Measurements from ENCODE around the gene ARHGEF6.
A peak's percentile ranks its signal among the peaks of the same experiment; 100 is the strongest.
"Not testable (repeated sequence)": the region's sequence is repeated elsewhere in the genome, so short reads cannot be mapped to it uniquely, and the experiment has no call there.

ARHGEF6 gene

DNA sequence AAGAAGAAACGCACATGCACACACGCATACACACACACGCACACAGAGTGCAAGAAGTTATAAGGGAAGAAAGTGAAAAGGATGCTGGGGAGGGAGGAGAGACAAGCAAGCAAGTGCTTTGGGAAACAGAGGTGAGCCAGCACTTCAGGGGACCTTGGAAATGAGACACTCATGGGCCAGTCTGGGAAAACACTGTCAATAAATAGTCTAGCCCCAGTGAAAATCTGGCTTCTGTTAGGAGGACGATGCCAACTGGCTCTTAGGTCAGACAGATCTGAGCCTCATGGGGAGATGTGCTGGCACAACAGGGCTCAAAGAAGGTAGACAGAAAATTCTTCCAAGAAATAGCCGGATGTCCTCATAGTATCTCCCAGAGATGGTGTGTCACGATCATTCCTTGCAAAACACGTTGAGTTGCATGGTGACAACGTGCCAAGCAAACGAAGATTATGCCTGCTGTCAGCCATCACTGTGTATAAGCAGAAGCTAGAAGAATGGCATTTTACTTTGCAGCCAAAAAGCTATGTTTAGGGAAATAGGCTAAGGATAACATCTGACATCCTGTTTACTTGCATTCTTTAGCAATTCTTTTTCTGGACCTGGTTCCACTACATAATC, 557 bp upstream of the ARHGEF6 start:
- no peak for DNase-seq

DNA sequence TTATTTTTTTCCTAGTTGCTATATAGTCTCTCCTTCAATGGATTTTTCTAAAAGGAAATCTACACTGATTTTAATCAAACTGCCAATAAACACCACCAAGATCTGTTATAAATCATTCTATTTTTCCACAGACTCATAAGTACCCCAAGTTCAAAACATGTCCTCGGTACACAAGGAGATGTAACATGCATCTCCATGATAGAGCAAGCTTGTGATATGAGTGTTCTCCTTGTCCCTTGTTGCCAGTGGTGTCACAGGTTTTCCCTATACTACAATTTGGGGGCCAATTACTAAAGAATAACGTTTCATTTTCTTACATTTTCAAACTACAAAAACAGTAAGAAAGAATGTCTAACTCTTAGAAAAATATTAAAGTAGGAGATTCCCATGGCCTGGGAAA, 491 bp downstream of the ARHGEF6 start:
- no peak for DNase-seq

DNA sequence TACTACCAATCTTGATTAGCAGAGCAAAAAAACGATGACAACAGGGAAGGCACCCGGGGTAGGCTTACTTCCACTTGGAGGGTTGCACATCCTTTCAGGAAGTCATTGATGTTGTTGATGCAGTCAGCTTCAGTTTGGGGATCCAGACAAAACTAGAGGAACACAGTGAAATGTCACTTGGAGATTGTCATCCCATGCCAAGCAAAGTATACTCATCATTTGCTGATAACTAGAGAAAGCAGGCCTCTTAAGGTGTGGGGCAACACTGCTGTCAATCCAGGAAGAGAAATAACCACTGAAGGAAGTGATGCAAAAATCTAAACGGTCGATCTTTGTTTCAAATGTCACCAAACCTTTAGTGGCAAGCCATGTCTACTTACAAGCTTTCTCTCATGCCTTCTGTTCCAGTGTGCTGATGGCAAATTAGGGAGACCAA, 1.4 kb downstream of the ARHGEF6 start:
- DNase-seq: no peak

DNA sequence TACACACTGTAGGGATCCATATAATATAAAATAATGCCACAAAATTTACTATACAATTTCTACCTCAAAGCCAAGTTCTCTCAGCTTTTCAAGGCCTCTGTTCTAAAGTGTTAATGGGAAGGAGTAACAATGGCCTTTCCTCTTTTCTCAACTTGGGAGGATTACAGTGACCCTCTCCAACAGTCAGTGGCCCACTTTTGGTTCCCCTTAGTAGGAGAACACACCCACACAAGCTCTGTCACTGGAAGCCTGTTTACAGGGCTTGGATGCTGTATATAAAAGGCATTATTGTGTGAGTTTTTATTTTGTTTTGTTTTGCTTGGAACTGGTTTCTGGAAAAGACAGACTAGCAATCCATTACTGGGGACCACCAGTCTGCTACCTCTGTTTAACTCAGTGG, 1.8 kb downstream of the ARHGEF6 start:
- no peak for DNase-seq

DNA sequence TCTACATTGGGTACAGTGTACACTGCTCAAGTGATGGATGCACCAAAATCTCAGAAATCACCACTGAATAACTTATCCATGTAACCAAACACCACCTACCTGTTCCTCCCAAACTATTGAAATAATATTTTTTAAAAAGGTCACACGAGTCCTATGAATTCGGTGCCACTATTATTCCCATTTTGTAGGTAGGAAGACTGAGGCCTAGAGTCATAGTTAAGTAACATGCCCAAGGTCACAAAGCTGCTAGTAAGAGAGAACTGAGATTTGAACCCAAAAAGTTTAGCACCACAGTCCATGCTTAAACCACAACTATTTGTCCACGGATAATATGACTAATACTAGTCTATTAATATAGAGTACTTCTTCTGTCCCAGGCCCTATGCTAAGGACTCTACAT, 2.7 kb downstream of the ARHGEF6 start:
- DNase-seq: no peak

DNA sequence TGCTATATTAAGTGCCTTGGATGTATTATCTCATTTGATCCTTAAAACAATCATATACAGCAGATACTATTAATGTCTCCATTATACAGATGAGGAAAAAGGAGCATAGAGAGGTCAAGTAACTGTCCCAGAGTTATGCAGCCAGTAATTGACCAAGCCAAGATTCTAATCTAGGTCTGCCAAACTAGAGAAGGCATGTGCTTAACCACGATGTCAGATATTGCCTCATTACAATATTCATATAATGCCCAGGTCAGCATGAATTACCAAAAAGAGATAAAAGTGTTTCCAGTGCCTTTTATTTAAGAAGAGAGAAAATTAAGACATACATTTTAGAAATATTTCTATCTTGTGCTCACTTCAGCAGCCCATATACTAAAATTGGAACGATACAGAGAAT, 7.1 kb downstream of the ARHGEF6 start:
- DNase-seq: no peak

DNA sequence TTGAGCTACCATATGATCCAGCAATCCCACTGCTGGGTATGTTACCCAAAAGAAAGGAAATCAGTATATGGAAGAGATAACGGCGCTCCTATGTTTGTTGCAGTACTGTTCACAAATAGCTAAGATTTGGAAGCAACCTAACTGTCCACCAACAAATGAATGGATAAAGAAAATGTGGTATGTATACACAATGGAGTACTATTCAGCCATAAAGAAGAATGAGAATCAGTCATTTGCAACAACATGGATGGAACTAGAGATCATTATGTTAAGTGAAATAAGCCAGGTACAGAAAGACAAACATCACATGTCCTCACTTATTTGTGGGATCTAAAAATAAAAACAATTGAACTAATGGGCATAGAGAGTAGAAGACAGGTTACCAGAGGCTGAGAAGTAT, 8.9 kb downstream of the ARHGEF6 start:
- DNase-seq: not testable (repeated sequence)

DNA sequence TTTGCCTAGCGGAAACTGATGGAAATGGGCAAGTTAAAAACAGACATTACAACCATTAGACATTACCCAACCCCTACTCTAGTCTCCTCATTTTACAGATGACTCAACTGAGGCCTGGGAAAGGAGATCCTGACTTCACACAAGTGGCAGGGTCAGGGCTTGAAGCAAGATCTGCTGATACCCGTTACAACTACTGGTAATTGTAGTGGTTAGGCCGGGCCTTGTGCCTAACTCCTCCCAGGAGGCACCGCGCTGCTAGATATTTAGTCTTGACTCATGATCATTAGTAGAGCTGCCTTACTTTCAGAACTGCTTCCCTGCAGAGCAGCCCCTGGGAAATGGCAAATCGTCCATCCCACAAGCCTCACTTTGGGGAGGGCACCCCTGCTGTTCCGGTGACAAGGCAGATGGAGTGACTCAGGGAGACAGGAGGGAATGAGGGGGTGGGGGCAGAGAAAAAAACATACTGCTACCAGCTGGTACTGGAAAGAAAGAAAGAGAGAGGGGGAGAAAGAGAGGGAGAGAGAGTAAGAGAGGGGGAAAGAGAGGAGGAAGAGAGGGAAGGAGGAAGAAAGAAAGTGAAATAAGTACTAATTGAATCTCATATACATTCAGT, 12.2 kb downstream of the ARHGEF6 start:
- DNase-seq: peak; percentile 93

DNA sequence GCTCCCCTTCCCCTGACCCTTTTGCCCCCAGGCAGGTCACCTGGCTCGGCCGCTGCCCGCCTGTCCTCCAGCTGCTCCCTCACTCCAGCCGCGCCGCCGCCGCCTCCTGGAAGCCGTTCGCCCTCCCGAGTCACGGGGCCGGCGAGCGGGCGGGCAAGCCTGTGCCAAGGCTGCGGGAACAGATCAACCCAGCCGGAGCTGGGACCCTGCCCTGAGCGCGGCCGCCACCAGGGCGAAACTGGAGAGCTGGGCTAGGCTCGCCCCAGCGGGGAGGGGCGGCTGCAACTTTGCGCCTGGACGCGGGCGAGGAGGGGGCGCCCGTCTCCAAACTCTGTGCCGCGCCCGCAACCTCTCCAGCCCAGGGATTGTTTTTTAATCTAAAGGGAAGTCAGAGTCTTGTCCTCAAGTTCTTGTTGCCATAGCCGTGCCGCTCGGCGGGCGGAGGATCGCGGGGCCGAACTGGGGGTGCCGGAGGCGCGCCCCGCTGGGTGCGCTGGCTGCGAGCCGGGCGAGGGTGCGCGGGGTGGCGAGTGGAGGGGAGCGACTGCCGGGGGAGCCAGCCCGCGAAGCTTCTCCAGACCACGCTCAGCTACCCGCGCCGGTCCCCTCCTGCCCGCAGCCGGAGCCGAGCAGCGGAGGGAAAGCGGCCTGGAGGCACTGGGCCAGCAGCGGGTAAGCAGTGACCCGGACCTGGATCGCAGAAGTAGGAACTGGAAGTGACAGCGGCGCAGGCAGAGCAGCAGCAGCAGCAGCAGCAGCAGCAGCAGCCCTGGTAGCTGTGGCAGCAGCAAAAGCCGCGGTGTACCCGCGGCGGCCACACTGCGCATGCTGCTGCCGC, 13.4 kb downstream of the ARHGEF6 start:
- DNase-seq: peak; percentile 49

DNA sequence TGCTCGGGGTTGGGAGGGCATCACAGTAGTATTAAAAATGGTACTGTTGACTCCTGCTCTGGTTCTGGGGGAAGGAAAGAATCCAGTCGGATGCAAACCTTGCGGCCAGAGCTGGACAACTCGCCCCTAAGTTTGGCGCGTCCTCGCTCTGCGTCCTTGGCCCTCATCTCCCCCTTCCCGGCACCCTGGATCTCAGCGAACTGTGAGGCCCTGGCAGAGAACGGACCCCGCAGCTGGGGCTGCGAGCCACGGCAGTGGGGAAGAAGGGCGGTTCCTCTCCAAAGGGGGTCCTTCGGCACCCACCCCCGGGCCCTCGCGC, 14.0 kb downstream of the ARHGEF6 start:
- no peak for DNase-seq

DNA sequence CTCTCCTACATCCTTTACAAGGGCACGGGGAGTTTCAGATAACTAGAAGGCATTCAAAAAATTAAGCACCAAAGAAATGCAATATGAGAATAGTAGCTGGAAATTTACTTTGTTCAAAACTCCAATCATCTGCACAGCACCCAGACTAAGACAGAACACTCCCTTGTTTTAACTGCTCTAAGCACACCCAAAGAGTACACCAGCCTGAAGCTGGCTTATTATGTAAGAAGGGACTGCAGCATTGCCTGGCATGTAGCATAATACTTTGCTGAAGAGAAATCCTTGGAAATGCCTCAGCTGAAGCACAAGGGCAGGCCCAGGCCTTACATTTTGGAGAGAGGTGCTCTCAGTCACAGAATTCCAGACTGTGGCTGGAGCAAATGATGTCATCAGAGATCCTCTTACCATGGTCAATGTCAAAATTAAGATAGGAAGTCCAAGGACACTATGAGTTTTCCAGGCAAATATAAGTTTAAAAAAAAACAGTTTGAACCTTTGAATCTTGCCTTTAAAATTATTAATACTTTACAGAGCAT, 14.8 kb downstream of the ARHGEF6 start:
- no peak for DNase-seq

DNA sequence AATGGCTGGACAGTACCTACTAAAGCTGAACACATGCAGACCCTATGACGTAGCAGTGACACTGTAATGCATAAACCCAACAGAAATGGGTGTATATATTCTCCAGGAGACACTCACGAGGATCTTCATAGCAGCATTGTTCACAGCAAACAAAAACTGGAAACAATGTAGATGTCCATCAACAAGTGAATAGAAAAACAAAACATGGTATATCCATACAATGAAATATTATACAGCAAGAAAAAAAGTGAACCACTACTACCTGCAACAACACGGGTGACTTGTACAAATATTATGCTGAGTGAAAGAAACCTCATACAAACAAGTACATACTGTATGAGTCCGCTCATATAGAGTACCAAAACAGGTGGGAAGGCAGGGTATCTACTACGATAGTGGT, 16.5 kb downstream of the ARHGEF6 start:
- no peak for DNase-seq

DNA sequence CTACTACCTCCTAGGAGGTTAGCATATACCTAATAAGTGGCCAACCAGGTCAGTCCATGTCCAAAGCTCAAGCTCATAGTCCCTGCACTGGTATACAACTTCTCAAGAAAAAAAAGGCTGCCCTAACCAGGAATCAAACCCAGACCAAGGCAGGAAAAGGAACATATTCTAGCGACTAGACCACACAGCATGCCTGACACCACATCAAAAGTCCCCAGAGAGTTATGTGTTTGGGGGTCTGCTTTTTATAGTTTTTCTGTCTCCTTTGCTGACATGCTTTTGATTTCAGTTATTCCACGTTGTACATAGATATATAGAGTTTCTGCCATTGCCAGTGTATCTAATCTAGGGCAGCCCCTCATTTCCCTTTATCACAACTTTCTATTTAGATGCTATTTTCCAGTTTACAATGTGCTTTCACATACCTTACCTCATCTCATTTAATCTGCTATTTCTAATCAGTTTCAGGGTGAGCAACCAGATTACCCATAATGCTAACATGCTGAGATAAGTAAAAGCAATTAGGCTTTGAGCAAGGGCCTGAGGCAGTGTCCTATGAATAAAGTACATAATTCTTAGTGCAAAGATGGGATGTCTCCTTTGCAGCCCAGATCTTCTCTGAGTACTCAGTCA, 17.8 kb downstream of the ARHGEF6 start:
- DNase-seq: no peak

DNA sequence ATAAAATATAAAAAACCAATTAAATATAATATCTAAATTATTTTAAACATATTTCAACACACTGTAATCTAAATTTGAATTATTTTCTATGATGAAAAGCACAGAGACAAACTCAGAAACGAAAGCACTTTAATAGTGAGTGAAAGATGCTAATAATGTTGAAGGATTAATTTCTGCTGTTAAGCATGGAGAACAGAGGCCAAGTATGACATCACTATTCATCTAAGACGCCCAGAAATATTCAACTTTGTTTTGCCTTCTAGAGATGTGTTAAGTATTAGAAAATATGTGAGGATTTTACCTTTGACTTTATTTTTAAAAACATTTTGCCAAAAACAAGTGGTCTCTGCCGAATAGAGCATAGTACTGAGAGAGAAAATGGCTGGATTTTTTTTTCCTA, 19.3 kb downstream of the ARHGEF6 start:
- no peak for DNase-seq

DNA sequence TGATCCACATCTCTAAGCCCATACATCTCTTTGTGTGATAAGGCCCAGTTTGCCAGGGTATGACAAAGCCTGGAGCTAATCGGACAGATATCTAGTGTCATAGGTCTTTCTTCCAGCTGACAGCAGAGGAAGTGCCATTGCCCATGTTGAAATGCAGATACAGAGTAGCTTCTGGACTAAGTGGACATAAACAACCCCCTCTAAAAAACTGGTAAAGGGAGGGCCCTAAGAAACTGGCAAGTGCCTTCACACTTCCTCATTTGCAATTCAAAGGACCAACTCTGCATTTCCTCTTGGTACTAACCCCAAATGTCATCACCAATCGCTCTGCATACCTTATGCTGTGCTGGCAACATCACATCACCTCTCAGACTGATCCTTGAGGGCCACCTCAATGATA, 20.8 kb downstream of the ARHGEF6 start:
- no peak for DNase-seq

DNA sequence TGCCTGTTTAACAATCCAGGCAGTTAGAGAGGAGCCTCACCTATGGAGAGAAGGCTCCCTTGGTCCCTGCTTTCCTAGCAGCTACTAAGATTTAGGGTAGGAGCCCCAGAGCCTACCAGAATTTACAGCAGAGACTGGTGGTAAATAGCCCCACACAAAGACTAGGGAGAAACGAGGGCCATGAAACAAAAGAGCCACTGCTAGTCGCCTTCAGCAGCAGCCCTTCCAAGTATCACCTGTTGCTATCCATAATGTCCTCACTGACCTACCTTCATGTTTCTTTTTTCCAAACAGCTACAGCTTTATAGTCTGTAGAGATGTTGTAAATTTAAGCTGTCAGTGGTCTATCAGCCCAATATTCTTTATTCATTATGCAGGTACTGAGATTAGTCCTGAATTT, 25.3 kb downstream of the ARHGEF6 start:
- no peak for DNase-seq

DNA sequence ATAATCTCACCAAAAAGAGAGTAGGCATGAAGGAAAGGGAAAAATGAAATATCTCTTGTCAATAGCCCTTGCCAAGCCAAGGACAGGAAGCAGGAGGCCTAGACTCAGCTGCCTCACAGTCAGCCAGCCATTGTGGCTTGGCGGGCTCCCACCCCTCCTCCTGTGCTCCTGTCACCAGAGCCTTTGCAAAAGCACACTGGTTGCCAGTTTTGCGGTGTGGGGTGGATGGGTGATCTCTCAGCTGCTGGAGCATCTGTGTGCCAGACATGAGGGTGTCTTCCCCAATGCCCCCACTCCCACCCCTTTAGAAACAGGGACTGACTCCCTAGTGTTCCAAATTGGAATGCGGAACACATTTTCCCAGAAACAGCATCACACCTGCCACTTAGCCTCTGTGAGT, 26.1 kb downstream of the ARHGEF6 start:
- peak; percentile 62 for DNase-seq

DNA sequence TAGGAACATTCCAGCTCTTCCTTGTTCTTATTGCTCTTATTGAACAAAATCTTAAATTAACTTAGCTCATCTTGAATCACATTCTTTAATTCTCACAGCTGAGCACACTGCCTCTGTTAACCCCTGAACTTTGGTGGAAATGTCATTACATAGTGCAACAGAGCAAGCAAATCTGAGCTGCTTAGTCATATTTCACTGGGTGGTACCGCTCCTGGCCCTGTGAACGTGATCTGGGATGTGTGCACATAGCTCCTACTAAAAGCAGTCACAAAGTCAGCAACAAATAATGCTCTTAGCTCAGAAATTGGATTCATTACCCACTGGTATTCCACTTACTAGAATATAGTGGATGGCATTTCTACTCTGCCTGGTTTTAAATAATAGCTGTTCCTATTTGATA, 27.9 kb downstream of the ARHGEF6 start:
- DNase-seq: peak; percentile 16

DNA sequence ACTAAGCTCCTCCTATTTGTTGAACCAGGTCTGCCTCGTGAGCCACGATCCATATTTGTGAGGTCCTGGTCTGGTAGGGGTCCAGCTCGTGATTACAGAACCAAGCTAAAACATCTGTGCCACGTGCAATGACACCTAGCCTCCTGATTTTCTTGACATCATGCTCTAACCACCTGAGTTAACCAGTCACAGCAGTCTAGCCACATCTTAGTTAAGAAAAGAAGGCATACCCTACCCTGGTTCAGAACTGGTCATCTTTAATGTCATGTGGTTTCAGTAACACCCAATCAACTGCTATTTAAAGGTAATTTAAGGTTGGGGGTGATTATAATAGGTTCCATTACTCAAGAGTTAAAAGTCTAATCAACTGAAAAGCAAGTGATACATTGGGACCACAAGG, 28.4 kb downstream of the ARHGEF6 start:
- DNase-seq: no peak

DNA sequence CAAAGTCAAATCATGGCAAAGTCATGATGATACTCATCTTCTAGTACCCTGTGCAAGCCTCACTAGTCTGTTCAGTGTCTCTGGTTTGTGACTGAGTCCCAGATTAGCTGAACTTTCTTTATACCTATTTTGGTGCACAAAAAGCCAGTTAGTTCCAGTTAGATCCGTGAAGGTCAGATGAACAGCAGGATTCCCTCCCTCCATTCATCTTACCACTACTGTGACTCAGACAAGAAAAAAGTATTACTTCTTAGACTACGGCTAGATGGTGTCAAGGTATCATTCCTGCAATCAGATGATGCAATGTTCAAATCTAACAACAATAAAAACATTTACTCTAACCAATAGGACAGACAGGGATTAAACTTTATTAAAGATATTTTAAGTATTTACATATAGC, 30.4 kb downstream of the ARHGEF6 start:
- no peak for DNase-seq

DNA sequence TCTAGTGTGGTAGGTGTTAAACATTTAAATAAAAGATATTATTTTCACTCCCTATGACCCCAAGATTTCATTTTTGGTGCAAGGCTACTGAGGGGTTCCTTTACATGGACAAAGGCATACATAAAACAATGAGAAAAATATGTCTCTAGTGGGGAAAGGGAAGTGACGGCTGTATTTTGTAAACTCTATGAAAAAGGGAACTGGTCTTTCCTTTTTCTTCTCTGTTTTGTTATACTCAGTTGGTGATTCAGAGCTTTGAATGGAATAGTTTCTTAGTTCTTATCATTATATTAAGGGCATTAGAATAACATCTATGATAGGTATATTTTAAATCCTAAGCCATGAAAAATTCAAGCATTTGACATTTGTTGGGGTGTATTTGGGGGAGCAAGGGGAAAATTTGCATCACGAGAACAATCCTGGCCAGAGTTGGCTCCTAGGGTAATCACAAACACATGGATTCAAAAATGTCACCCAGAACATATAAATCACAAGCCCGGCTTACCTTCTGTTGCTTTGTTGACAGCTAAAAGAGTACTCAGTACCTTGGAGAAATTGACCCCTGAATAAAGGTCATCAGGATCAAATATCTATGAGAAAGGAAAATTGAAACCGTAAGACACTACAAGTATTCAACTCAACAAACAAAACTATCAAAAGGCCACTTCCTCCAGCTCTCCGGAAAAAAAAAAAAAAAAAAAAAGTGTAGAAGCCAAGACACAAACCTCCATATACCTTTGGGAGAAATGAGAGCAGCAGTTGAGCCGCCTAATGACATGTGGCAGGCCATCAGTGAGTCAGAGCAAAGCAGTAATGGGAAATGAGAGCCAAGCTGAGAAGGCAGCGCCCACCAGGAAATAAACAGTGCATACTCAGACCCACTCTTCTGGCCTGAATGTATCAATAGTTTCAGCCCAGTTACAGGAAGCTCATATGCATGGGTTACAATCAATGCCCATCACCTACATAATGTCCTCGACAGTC, 33.4 kb downstream of the ARHGEF6 start:
- no peak for DNase-seq
